HG03039 (cell line): ENCODE data around the gene STRIP1.

Experiments used
- ATAC-seq: cut with Tn5 transposase; IDR thresholded peaks from one replicate; pipeline ENCODE4 v1.9.1; 2021; ENCODE audit warnings: mild to moderate bottlenecking, moderate library complexity; ENCODE audit not compliant: unreplicated experiment

STRIP1 gene

GRCh38 chr1:110034451-110035235 lies at the start of gene STRIP1:
STRIP1 (plus strand) TSS chr1:110034624; CDS start chr1:110034638, 14 bp downstream.
- peak; percentile 82 for ATAC-seq

GRCh38 chr1:109985247-109986053 lies 49.0 kb upstream of the STRIP1 start:
- ATAC-seq, result no peak

- ATAC-seq, result no peak
Observed at GRCh38 chr1:109986054-109986444, 48.4 kb upstream of the STRIP1 start.

GRCh38 chr1:109988349-109988914 lies 46.0 kb upstream of the STRIP1 start:
- no peak for ATAC-seq

GRCh38 chr1:109989506-109990301 lies 44.7 kb upstream of the STRIP1 start:
- no peak for ATAC-seq

- ATAC-seq, result no peak
Observed at GRCh38 chr1:109990302-109990653, 44.1 kb upstream of the STRIP1 start.

- ATAC-seq, result no peak
Observed at GRCh38 chr1:109991400-109991925, 43.0 kb upstream of the STRIP1 start.

GRCh38 chr1:109993885-109994284 lies 40.5 kb upstream of the STRIP1 start:
- ATAC-seq, result no peak

- ATAC-seq, result no peak
Observed at GRCh38 chr1:109994654-109995053, 39.8 kb upstream of the STRIP1 start.

- no peak for ATAC-seq
Observed at GRCh38 chr1:109995536-109995935, 38.9 kb upstream of the STRIP1 start.

GRCh38 chr1:109996476-109996875 lies 37.9 kb upstream of the STRIP1 start:
- no peak for ATAC-seq

- ATAC-seq, result no peak
Observed at GRCh38 chr1:109997204-109997866, 37.1 kb upstream of the STRIP1 start.

- ATAC-seq, result no peak
Observed at GRCh38 chr1:109997867-109998229, 36.6 kb upstream of the STRIP1 start.

- no peak for ATAC-seq
Observed at GRCh38 chr1:110002695-110003094, 31.7 kb upstream of the STRIP1 start.

- peak; percentile 81 for ATAC-seq
Observed at GRCh38 chr1:110003747-110004428, 30.5 kb upstream of the STRIP1 start.

GRCh38 chr1:110004583-110004982 lies 29.8 kb upstream of the STRIP1 start:
- no peak for ATAC-seq

- no peak for ATAC-seq
Observed at GRCh38 chr1:110005971-110006370, 28.5 kb upstream of the STRIP1 start.

GRCh38 chr1:110006516-110006915 lies 27.9 kb upstream of the STRIP1 start:
- no peak for ATAC-seq

- no peak for ATAC-seq
Observed at GRCh38 chr1:110007046-110007830, 27.2 kb upstream of the STRIP1 start.
